T1000 (cell line): ENCODE data around the gene IGF1.

Experiments used
- DNase-seq: peaks from one replicate; lab custom pipeline; 2025; ENCODE audit warnings: mixed read lengths; lab: John Stamatoyannopoulos, UW

IGF1 gene

DNA sequence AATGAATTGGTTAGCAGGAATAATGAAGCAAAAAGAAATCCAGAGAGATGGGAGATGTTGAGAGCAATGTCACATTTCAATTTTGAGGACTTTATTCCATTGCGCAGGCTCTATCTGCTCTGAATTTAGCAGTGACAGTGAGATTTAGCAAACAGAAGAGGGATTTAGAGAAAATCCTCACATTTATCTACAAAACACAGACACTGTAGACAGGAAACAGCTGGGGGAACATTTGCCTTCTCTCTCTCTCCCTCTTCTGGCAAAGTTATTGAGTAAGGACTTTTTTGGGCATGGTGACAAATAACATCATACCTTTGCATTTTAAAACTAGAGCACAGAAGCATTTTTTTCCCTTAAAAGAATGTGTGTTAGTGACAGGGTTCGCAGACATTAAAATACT lies at the start of gene IGF1:
TSS of gene IGF1 (minus strand) at position 158 of the 400 bp plus-strand sequence. CDS start 182 bp downstream, outside the sequence.
- DNase-seq: no peak

GRCh38 chr12:102528111-102528510 lies 47.7 kb upstream of the IGF1 start:
- no peak for DNase-seq

DNA sequence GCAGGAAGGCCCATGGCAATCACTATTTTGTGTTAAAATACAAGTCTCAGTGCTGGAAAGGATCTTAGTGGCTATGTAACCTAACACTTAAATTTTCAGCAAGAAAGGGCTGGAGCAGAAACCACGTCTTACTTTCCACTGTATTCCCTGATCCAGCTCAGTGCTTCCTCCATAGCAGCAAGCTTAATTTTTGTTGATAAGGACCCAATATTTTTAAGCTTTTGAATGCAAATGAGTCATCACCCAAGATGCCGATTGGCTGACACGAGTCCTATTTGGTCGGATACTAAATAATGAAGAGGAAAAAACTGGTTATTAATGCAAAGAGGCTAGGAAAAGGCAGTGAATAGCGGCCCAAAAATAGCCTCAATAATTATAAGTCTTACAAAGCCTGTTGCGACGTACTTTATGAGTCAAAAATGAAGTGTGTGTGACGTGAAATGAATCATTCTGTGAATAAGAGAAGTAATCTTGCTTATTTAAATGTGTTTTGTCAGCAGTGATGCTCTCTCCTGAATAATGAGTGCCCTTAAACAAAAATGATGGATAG lies 46.9 kb upstream of the IGF1 start:
- no peak for DNase-seq

- DNase-seq: no peak
Measured at GRCh38 chr12:102526656-102527055, 46.3 kb upstream of the IGF1 start.

DNA sequence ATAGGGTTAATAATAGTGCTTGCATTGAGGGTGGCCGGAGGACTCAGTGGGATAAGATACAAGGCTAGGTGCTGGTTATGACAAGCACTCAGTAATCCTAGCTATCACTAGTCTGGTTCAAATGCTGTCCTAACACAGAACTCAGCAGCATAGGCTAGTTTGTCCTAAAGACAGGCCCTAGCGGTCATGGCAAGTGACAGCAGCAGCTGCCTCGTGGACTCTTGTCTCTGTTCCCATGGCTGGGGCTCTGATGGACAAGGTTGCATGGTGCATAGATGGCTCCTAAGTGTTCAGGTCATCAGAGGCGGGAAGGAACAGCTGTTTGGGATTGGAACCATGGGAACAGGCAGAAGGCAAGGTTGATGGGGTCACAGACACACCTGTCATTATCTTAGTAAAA lies 42.4 kb upstream of the IGF1 start:
- no peak for DNase-seq

GRCh38 chr12:102521662-102522277 lies 41.4 kb upstream of the IGF1 start:
- no peak for DNase-seq

GRCh38 chr12:102518871-102519270 lies 38.5 kb upstream of the IGF1 start:
- DNase-seq: no peak

GRCh38 chr12:102514696-102515095 lies 34.3 kb upstream of the IGF1 start:
- no peak for DNase-seq

- no peak for DNase-seq
Measured at GRCh38 chr12:102513739-102514138, 33.4 kb upstream of the IGF1 start.

- DNase-seq: no peak
Measured at GRCh38 chr12:102513272-102513671, 32.9 kb upstream of the IGF1 start.

GRCh38 chr12:102512523-102512922 lies 32.2 kb upstream of the IGF1 start:
- DNase-seq: no peak

DNA sequence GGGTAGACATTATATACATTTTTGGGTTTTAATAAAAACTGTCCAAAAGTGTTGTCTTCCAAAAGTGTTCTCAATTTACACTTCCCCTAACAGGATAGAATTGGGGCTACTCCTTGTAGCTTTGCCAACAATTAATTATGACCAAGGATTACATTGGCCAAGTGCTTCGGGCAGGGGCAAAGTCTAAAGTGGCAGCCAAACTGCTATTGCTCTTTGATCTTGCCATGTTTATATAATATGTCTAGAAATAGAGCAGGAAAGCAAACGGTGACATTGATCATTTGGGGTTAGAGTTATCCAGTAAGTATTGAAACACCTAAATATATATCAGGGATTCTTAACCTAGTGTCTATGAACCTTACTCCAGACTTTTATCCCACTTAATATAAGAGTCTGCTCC lies 31.2 kb upstream of the IGF1 start:
- no peak for DNase-seq

- DNase-seq: no peak
Measured at GRCh38 chr12:102510463-102510862, 30.1 kb upstream of the IGF1 start.

DNA sequence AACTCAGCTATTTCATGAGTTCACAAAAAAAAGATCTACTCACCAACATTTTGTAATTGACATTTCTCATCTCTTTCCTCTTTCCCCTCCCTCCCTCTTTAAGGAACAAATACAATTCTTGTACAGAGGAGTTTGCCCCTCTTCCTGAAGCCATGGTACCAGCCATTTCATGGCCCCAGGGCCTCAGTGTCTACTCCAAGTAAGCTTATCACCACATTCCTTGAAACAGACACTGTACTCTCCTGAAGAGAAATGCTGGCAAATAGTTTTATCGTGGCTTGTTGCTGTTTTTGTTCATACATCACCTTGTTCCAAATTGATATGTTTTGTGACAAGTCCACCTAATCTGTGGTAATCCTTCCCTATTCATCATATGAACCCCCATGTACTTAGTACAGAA lies 29.7 kb upstream of the IGF1 start:
- DNase-seq: no peak

DNA sequence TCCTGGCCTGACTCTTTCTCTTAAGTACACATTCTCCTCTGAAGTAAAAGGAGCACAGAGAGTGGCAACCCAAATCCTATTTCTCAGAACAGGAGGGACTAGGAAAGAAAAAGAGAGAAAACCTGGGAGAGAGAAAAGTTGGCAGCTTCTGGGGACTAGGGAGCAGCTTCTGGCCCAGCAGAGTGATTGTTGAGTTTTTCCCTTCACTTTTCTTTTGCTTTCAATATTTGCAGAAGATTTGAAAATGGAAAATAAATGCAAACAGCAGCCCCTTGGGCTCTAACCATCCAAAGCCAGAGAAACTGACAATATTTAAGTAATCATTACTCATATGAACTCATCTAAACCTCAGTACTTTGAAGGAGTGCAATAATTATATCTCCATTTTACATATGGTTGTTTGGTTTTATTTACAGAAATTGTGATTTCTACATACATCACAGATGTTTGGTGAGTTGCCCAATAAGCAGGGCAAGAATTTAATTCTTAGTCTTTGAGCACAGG lies 28.8 kb upstream of the IGF1 start:
- DNase-seq: no peak

GRCh38 chr12:102508052-102508451 lies 27.7 kb upstream of the IGF1 start:
- no peak for DNase-seq

GRCh38 chr12:102507301-102507700 lies 26.9 kb upstream of the IGF1 start:
- no peak for DNase-seq

- no peak for DNase-seq
Measured at GRCh38 chr12:102504871-102505270, 24.5 kb upstream of the IGF1 start.

GRCh38 chr12:102504280-102504679 lies 23.9 kb upstream of the IGF1 start:
- no peak for DNase-seq

- no peak for DNase-seq
Measured at GRCh38 chr12:102503831-102504230, 23.5 kb upstream of the IGF1 start.

GRCh38 chr12:102503056-102503681 lies 22.8 kb upstream of the IGF1 start:
- DNase-seq: no peak

DNA sequence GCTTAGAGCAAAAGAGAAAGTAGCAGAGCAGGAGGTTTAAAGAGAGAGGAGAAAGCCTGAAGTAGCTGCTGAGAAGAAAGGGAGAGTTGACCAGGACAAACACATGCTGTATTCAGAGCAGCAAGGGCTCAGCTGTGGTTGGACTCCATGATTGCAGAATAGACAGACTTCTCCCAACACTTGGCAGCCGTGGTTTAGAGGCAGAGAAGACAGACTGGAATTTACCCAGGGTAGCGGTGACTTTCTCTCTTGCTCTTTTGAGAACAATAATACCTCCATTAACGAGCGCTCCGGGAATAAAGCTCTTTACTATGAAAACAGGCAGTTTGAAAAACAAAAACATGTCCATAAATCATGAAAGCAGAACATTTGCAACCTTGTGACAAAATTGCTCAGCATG lies 21.4 kb upstream of the IGF1 start:
- DNase-seq: no peak

DNA sequence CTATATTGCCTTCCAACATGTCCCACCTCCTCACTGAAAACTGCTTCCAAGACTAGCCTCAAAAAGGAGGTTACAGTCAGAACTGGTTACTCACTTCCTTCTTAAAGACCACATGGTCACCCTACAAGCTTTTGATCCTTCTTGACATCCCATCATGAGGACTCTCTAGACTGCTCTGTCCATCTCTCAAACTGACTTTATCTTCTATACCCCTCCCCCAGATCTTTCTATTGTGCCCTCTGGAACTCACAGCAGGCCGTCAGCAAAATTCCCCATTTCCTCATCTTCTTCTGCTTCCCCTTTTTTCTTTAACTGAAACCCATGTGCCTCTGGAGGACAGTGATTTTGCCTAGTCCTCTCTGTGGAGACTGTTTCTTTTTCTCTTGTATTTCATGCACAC lies 18.1 kb upstream of the IGF1 start:
- no peak for DNase-seq

DNA sequence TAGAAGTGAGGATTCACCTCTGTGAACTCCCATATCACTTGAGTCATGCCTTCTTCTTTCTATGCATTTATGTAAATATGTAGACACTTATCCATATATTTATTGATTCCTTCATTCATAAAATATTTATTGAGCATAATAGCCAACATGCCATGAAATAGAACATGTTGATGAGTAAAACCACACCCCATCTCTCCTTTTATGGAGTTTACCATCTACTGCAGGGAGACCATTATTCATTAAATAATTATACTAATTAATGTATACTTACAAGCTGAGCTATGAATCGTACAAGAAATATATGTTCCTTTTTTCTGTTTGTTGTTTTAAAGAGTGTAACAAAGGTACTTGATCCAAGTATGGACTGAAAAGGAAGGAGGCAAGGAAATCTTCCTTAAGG lies 17.4 kb upstream of the IGF1 start:
- no peak for DNase-seq
